DND-41 (cell line): ENCODE data around the gene MCL1.
"Not testable (repeated sequence)": the region's sequence is repeated elsewhere in the genome, so short reads cannot be mapped to it uniquely, and the experiment has no call there.

Source experiments
- ATAC-seq: fragments of 200-7000 bp; cut with Tn5 transposase; 3 replicates; pipeline ENCODE4 v1.9.1; 2021; ENCODE audit warnings: low read depth; ENCODE audit not compliant: insufficient read depth
- DNase-seq: peaks from one replicate; pipeline ENCODE4 v3.0.0-alpha.2; 2020
- H2AFZ ChIP-seq: 2 replicates; pipeline ENCODE4 v1.6.0; 2012; ENCODE audit warnings: low read depth, low read length
- H3K27ac ChIP-seq: 2 replicates; pipeline ENCODE4 v1.5.1; 2012; ENCODE audit warnings: low read length, inconsistent platforms
- H3K27me3 ChIP-seq: fragments of 200-600 bp; sonication (generic); 2 replicates; pipeline ENCODE4 v1.6.0; 2012; ENCODE audit warnings: low read length, mild to moderate bottlenecking, inconsistent platforms; ENCODE audit not compliant: insufficient read depth, poor library complexity
- H3K36me3 ChIP-seq: 2 replicates; pipeline ENCODE4 v1.5.1; 2012; ENCODE audit warnings: low read length, inconsistent platforms; ENCODE audit not compliant: insufficient read depth
- H3K4me1 ChIP-seq: 2 replicates; pipeline ENCODE4 v1.5.1; 2012; ENCODE audit warnings: mild to moderate bottlenecking, low read length; ENCODE audit not compliant: insufficient read depth
- H3K4me2 ChIP-seq: 2 replicates; pipeline ENCODE4 v1.6.0; 2012; ENCODE audit warnings: mild to moderate bottlenecking, moderate library complexity, low read length, inconsistent platforms; ENCODE audit not compliant: insufficient read depth
- H3K4me3 ChIP-seq, 2 experiments: fragments of 200-600 bp in 1 of 2; shearing (Covaris generic) in 1 of 2; 2 replicates each; pipeline ENCODE4 v1.5.1; 2012 to 2016; ENCODE audit warnings: inconsistent platforms in 2 of 2, low read length in 2 of 2, mild to moderate bottlenecking in 2 of 2, low read depth in 1 of 2, moderate library complexity in 1 of 2
- H3K79me2 ChIP-seq: 2 replicates; pipeline ENCODE4 v1.6.0; 2012; ENCODE audit warnings: low read length, inconsistent platforms; ENCODE audit not compliant: insufficient read depth
- H3K9ac ChIP-seq: 2 replicates; pipeline ENCODE4 v1.6.0; 2012; ENCODE audit warnings: low read depth, mild to moderate bottlenecking, inconsistent platforms, low read length, moderate library complexity
- H3K9me3 ChIP-seq: 2 replicates; pipeline ENCODE4 v1.5.1; 2012; ENCODE audit warnings: low read length, moderate library complexity, mild to moderate bottlenecking, inconsistent platforms; ENCODE audit not compliant: insufficient read depth, severe bottlenecking
- H4K20me1 ChIP-seq: 2 replicates; pipeline ENCODE4 v1.6.0; 2012; ENCODE audit warnings: low read length; ENCODE audit not compliant: insufficient read depth
- CTCF ChIP-seq: IDR thresholded peaks from 2 replicates; pipeline ENCODE4 v1.5.1; 2012; ENCODE audit warnings: borderline replicate concordance, low read length, moderate library complexity, mild to moderate bottlenecking; ENCODE audit not compliant: poor library complexity, severe bottlenecking; ENCODE audit errors: extremely low read depth
- EZH2 ChIP-seq: IDR thresholded peaks from 3 replicates; pipeline ENCODE4 v1.6.1; 2012; ENCODE audit warnings: borderline replicate concordance, low read depth, mild to moderate bottlenecking, moderate library complexity, low read length, inconsistent platforms; ENCODE audit not compliant: severe bottlenecking

The MCL1 gene

GRCh38 chr1:150626150-150626549, 46.7 kb upstream of the MCL1 start:
- no peak overlapping the region for H3K27ac ChIP-seq
- H3K9ac ChIP-seq: no peak overlapping the region
- no peak overlapping the region for H3K4me3 ChIP-seq
- peaks cover 16% of the 10 kb centered on the region; the same call in 1 of the 2 replicates for H4K20me1 ChIP-seq
- DNase-seq (no peak), ATAC-seq (no peak)
- TF ChIP-seq CTCF: no peak
- no peak for TF ChIP-seq EZH2
- no peak overlapping the region for H3K4me2 ChIP-seq
- H3K4me1 ChIP-seq: peaks cover 22% of the 10 kb centered on the region
- H3K36me3 ChIP-seq: peaks cover 71% of the 10 kb centered on the region
- H3K9me3 ChIP-seq: no peaks in the 10 kb centered on the region
- H3K79me2 ChIP-seq: peaks cover 42% of the 10 kb centered on the region
- no peaks in the 10 kb centered on the region for H3K27me3 ChIP-seq
- no peak overlapping the region for H2AFZ ChIP-seq

GRCh38 chr1:150624546-150624945, 45.1 kb upstream of the MCL1 start:
- not testable (repeated sequence) for H3K4me2 ChIP-seq, H3K27ac ChIP-seq, H3K9me3 ChIP-seq, H2AFZ ChIP-seq, H3K4me3 ChIP-seq, H3K27me3 ChIP-seq, ATAC-seq, DNase-seq, H3K9ac ChIP-seq
- peaks cover 16% of the 10 kb centered on the region; the same call in 1 of the 2 replicates for H4K20me1 ChIP-seq
- peaks cover 37% of the 10 kb centered on the region for H3K79me2 ChIP-seq
- peaks cover 87% of the 10 kb centered on the region for H3K36me3 ChIP-seq
- peaks cover 15% of the 10 kb centered on the region for H3K4me1 ChIP-seq

GRCh38 chr1:150624134-150624533, 44.7 kb upstream of the MCL1 start:
- H3K36me3 ChIP-seq: peaks cover 91% of the 10 kb centered on the region
- not testable (repeated sequence) for H3K27ac ChIP-seq, H2AFZ ChIP-seq, DNase-seq, H3K9me3 ChIP-seq, H3K27me3 ChIP-seq, H3K9ac ChIP-seq, ATAC-seq, H3K4me2 ChIP-seq, H3K4me3 ChIP-seq
- peaks cover 16% of the 10 kb centered on the region; the same call in 1 of the 2 replicates for H4K20me1 ChIP-seq
- H3K79me2 ChIP-seq: peaks cover 37% of the 10 kb centered on the region
- H3K4me1 ChIP-seq: peaks cover 15% of the 10 kb centered on the region

GRCh38 chr1:150622303-150622975, 43.0 kb upstream of the MCL1 start:
- Histone ChIP-seq H3K4me1 (peaks cover 2% of the 10 kb centered on the region; the same call in 1 of the 2 replicates), H3K27ac (no peak overlapping the region), H3K27me3 (no peaks in the 10 kb centered on the region), H3K9ac (no peak overlapping the region), H3K79me2 (peaks cover 21% of the 10 kb centered on the region), H3K4me3 (no peak overlapping the region), H3K4me2 (no peak overlapping the region), H4K20me1 (peaks cover 3% of the 10 kb centered on the region; the same call in 1 of the 2 replicates), H3K9me3 (no peaks in the 10 kb centered on the region), H2AFZ (no peak overlapping the region), H3K36me3 (peaks cover 98% of the 10 kb centered on the region)
- ATAC-seq (no peak), DNase-seq (no peak)
- no peak for TF ChIP-seq CTCF
- no peak for TF ChIP-seq EZH2
